GM18520 (cell line): ENCODE measurements around the gene P3H1.
"Not testable (repeated sequence)": the region's sequence is repeated elsewhere in the genome, so short reads cannot be mapped to it uniquely, and the experiment has no call there.

Experiments
- ATAC-seq: cut with Tn5 transposase; IDR thresholded peaks from one replicate; pipeline ENCODE4 v1.9.1; 2021; ENCODE audit not compliant: unreplicated experiment

The P3H1 gene

DNA sequence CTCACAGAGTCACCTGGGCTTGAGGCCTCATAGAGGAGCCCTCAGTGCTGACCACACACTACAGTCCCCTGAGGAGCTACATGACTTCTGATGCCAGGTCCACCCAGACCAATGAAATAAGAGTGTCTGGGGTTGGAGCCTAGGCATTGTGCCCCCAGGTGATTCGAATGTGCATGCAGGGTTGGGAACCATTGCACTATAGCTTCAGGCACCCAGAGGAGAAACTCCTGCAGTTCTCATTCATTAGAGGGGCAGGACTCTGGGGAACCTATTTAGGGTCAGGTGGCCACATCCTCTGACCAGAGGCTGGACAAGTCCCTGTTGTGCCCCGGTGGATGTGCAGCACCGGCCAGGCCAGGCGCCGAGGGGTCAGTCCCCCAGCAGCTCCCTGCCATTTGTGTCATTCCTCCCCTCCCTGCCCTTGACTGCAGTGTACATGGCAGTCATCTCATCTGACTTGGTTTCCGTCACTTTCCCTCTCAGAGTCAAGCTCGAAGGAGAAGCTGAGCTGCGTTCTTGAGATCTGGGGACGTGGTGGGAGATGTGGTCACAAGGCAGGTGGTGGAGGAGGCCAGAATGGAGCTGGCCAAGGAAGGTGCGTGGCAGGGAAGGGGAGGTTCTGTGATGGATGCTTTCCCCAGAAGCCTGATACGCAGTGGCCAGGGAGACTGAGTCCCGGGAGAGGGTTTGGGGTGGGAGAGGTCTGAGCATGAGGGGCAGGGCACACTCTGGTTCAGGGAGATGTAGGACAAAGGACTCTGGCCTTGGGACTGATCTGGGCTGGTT, 33.2 kb downstream of the P3H1 start:
- no peak for ATAC-seq

DNA sequence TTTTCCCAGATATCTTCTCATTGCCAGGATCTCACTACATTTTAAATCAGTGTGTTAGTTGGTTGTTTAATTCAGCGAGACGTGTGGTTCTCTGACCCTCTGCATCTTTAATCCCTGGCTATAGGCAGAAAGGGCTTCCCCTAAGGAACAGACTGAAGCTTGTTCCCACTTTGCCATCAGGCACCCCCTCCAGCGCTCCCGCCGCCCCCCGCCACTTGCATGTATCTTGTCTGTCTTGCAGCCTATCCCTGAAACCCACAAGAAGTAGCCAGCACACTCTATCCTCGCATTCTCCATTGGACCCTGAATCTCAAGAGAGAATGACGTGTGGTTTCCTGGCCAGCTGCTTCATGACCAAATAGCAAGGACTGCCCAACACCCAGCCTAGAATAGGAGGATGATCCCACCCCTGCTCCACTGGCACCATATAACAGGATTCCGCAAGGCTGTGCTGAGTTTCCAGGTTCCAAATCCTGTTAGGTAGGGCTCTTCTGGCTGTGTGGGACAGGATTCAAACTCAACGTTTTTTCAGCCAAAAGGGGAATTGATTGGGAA, 34.6 kb downstream of the P3H1 start:
- ATAC-seq, result no peak

DNA sequence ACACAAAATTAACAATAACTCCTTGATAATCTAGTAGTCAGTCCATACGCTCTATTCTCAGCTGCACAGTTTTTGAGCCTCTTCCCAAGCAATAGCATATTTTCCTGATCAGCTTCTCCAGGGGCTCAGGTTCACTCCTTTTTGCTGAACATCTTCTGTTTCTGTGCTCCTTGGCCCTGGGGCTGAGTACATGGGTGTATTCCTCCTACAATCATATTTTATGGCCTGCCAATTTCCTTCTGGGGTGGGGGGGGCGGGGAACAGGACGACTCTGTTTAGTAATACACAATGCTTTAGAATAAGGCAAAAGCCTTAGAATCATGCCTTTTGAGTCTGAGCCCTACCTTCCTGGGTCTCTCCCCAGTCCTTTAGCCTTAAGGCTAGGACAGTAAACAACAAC, 35.2 kb downstream of the P3H1 start:
- no peak for ATAC-seq

DNA sequence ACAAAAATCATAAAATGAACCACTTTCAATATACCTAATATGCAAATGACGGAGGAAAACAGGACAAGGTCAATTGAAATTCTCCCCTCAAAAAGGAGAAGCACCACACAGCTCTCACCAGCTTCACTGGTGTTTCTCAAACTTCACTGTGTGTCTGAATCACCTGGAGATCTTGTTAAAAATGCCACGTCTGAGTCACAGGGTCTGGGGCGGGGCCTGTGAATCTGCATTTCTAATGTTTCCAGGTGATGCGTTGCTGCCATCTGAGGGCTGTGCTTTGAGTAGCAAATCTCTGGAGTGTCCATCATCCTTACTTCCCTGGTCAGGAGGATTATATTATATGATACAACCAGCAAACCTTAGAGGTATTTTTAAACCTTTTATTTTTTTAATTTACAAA, 35.8 kb downstream of the P3H1 start:
- ATAC-seq, result no peak

DNA sequence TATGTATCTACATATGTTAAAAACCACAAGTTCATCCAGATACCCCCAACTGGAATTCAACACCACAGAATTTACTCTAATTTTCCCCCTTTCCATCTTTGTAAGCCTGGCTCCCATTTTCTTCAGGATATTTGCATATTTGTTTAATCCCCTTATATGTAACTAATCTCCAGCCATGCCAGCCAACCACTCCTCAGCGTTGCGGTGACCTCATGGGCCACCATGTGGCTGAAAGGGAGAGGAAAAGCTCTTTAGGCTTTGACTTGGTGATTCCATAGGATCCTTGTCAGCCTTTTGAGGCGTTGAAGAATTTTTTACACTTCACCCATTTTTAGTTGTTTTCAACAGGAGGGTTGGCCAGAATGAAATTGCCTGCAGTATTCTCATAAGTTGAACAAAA, 36.8 kb downstream of the P3H1 start:
- no peak for ATAC-seq

DNA sequence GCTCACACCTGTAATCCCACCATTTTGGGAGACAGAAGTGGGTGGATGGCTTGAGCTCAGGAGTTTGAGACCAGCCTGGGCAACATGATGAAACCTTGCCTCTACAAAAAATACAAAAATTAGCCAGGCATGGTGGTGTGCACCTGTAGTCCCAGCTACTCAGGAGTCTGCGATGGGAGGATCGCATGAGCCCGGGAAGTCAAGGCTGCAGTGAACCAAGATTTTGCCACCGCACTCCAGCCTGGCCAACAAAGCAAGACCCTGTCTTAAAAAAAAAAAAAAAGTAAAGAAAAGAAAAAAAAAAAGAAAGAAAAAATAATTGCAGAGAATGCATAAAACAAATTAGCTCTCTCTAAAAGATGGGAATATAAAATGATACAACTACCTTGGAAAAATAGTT, 41.0 kb downstream of the P3H1 start:
- not testable (repeated sequence) for ATAC-seq

DNA sequence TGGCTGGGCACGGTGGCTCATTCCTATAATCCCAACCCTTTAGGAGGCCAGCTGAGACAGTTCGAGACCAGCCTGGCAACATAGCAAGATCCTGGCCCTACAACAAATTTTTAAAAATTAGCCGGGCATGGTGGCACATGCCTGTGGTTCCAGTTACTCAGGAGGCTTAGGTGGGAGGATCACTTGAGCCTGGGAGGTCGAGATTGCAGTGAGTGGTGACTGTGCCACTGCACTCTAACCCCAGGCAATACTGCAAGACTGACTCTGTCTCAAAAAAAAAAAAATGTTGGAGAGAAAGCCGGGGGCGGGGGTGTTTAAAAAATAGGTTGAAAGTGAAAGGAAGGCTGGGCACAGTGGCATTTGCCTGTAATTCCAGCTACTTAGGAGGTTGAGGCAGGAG, 43.3 kb downstream of the P3H1 start:
- no peak for ATAC-seq

DNA sequence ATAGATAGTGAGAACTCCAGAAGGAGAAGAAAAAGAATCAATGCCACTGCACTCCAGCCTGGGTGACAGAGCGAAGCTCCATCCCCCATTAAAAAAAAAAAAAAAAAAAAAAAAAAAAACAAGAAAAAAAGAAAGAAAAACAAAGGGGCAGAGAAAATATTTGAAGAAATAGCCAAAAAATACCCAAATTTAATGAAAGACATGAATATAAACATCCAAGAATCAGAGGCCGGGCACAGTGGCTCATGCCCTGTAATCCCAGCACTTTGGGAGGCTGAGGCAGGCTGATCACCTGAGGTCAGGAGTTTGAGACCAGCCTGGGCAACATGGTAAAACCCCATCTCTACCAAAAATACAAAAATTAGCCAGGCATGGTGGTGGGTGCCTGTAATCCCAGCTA, 44.4 kb downstream of the P3H1 start:
- not testable (repeated sequence) for ATAC-seq

DNA sequence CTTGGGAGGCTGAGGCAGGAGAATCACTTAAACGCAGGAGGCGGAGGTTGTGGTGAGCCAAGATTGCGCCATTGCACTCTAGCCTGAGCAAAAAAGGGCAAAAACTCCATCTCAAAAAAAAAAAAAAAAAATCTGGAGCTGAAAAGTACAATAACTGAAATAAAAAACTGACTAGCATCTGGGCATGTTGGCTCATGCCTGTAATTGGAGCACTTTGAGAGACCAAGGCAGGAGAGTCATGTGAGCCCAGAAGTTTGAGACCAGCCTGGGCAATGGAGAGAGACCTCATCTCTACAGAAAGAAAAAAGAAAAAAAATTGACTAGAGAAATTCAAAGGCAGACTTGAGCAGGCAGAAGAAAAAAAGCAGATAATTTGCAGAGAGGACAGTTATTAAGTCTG, 44.9 kb downstream of the P3H1 start:
- no peak for ATAC-seq

DNA sequence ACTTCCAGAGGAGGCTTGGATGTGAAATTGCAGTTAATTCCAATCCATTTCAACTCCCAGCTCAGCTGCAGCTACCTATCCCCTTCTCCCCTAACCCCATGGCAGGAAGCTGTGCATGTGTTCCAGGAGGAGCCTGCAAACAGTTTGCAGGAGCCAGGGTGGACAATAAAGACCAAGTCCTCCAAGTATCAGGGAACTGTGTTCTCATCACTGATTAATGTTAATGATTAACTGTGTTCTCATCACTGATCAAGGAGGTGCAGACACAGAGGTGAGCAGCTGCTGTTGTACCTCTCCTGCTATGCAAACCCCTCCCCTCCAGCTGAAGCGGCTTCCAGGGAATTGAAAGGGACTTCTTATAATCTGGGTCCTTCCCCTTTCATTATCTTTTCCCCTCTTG, 46.0 kb downstream of the P3H1 start:
- no peak for ATAC-seq

DNA sequence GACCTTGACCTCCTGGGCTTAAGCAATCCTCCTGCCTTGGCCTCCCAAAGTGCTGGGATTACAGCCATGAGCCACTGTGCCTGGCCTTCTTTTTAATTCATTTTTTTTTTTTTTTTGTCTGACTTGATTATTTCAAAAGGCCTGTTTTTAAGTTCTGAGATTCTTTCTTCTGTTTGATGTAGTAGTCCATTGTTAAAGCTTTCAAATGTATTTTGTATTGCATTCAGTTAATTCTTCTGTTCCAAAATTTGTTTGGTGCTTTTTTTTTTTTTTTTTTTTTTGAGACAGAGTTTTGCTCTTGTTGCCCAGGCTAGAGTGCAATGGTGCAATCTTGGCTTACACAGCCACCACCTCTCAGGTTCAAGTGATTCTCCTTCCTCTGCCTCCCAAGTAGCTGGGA, 52.4 kb downstream of the P3H1 start:
- not testable (repeated sequence) for ATAC-seq

DNA sequence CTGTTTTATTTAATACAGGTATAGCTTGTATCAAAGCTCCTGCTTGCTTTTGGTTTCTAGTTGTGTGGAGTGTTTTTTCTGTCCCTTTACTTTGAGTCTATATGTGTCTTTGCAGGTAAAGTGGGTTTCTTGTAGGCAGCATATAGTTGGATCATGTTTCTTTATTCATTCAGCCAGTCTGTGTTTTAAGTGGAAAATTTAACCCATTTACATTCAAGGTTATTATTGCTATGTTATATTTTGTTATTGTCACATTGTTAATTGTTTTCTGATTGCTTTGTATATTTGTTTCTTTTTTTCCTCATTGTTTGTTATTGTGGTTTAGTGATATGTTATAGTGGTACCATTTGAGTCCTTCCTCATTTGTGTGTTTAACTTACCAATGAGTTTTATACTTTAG, 53.5 kb downstream of the P3H1 start:
- no peak for ATAC-seq

DNA sequence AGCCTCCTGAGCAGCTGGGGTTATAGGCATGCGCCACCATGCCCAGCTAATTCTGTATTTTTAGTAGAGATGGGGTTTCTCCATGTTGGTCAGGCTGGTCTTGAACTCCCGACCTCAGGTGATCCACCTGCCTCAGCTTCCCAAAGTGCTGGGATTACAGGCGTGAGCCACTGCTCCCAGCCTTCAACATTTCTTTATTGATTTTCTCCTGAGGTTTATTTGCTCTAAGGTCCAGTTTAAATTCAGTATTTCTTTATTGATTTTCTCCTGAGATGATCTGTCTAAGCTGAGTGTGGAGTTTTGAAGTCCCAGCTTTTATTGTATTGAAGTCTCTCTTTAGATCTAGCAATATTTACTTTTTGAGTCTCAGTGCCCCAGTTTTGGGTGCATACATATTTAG, 54.0 kb downstream of the P3H1 start:
- not testable (repeated sequence) for ATAC-seq

DNA sequence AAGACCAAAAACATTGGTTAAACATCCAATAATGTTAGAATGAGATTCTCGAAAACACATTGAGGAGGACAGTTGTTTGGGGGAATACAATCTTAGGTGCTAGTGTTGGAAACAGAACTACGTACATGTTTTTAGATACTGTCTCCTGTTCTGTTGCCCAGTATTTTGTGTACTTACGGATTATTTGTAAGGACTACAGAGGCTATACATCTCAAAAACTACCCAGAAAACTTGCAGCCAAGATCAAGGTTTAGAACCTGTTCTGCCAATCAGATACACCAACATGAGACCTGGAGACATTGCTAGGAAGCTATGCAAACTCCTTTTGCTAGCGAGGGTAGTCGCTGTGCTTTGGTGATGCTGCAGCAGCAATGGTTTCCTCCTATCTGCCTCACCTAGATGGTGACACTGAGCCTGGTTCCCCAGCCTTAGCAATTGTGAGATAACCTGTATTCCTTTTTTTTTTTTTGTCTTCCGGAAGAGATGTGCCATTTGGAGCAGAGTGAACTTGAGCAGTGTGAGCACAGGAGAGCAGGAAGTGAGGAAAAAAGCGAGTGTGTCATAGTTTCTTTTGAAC, 62.9 kb downstream of the P3H1 start:
- no peak for ATAC-seq

DNA sequence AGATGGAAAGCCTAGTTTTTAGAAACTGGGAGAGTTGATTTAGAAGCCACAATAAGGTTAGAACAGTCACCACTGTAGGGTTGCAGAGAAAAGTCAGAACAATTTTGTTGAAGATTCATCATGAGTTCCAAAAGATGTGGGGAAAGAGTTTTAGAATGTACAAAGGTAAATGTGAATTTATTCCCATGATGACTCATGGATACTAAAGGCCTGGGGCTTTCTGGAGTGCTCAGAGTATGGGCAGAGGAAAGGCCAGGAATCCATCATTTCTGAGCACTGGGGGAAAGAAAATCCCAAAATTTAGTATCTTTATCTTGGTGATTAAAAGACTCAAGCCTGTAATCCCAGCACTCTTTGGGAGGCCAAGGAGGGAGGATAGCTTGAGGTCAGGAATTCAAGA, 66.8 kb downstream of the P3H1 start:
- ATAC-seq, result no peak

DNA sequence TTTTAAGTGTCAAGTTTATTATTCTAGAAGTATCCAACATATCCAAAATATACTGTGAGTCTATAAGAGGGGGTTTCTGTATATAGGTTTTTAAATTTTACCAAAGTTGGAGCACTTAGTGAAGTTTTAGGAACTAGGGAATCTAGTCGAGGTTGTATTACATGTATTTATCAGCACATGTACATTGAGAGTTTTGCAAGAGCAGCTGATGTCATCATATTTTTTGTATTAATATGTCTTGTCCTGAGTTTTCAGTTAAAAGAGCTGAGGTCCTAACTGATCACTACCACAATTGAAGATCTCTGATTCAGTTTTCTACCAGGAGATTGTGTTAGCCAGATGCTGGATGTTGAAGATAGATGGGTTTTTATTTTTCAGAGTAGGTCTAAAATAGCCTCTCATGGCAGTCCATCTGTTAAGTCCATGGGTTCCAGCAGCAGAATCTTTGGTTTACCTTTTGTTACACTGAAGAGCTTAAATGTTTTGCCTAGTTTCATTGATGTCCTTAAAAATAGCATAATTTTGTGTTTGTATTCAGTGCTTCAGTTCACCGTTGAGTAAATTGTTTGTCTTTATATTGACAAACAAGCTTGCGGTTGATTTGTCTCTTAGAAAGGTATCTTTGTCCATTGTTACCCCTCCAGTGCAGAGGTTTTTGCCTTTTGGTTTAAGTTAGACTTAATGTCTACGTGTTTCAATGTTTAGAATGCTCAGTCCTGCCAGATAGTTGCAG, 68.6 kb downstream of the P3H1 start:
- ATAC-seq, result no peak
